RWPE1 (cell line): ENCODE measurements around the gene CNPY2.

Source experiments
- CTCF ChIA-PET: fragments of 350-600 bp; sonication (Branson Sonifier 250); formaldehyde crosslinking; extraction: SDS; loops from one replicate; lab custom pipeline; 2021; lab: Yijun Ruan, JAX
- POLR2A ChIA-PET: fragments of 400-600 bp; formaldehyde crosslinking; extraction: SDS; loops from one replicate; lab custom pipeline; 2020; ENCODE audit warnings: antibody characterized with exemption; ENCODE audit not compliant: low non-redundant PET; lab: Yijun Ruan, JAX
- DNase-seq: peaks from one replicate; pipeline ENCODE4 v3.0.0; 2012; ENCODE audit warnings: low spot score
- H3K27ac ChIP-seq: fragments of 450-650 bp; 2 replicates; pipeline ENCODE4 v1.5.1; 2017
- TF ChIP-seq, protein P1 (sequence below): fragments of 450-650 bp; conservative IDR thresholded peaks from 2 replicates; pipeline ENCODE4 v1.5.1; 2017; ENCODE audit warnings: low read depth, mild to moderate bottlenecking

The CNPY2 gene

DNA sequence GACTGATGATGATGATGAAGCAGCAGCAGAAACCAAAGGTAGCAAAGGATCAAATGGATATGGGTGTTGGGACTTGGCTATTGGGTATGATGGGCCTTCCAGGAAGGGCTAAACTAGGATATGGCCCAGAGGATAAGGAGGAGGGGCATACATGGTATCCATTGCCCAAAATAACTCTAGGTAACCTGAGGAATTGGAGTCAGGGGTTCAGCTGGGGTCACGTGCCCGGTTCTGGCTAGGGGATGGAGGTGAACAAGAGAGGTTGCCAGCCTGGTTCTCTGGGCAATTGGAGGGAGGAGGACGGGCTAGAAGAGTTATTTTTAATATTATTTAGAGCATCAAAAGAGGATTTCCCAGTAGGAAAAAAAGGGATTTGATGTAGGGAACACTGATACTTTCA lies 54.9 kb downstream of the CNPY2 start:
- ChIA-PET POLR2A (interaction anchor here (0.6 kb wide), 1 partner anchor 114 kb away, joined by 7 read pairs; no protein-coding TSS in a partner anchor), CTCF (interaction anchor here (0.7 kb wide), 1 partner anchor 39 kb away, joined by 3 read pairs; the partner anchor contains the start of gene RNF41)
- DNase-seq: no peak
- TF ChIP-seq, protein P1, sequence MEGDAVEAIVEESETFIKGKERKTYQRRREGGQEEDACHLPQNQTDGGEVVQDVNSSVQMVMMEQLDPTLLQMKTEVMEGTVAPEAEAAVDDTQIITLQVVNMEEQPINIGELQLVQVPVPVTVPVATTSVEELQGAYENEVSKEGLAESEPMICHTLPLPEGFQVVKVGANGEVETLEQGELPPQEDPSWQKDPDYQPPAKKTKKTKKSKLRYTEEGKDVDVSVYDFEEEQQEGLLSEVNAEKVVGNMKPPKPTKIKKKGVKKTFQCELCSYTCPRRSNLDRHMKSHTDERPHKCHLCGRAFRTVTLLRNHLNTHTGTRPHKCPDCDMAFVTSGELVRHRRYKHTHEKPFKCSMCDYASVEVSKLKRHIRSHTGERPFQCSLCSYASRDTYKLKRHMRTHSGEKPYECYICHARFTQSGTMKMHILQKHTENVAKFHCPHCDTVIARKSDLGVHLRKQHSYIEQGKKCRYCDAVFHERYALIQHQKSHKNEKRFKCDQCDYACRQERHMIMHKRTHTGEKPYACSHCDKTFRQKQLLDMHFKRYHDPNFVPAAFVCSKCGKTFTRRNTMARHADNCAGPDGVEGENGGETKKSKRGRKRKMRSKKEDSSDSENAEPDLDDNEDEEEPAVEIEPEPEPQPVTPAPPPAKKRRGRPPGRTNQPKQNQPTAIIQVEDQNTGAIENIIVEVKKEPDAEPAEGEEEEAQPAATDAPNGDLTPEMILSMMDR: no peak
- peak overlapping the region; percentile 60 for H3K27ac ChIP-seq

DNA sequence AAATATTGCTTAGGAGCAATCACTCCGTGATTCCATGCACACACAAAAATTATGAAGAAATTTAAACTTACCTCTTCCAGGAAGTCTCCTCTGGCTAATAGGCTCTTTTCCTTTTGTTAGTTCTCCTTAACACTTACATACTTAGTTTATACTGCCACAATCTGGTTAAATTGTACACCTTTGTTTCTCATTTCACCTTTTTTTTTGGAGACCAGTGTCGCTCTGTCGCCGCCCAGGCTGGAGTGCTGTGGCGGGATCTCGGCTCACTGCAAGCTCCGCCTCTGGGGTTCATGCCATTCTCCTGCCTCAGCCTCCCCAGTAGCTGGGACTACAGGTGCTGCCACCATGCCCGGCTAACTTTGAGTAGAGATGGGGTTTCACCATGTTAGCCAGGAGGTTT lies 55.4 kb downstream of the CNPY2 start:
- ChIA-PET CTCF (interaction anchor here (0.7 kb wide), 1 partner anchor 38 kb away, joined by 3 read pairs; the partner anchor contains the start of gene RNF41), POLR2A (interaction anchor here (0.6 kb wide), 1 partner anchor 113 kb away, joined by 7 read pairs; no protein-coding TSS in a partner anchor)
- TF ChIP-seq, protein P1: no peak
- peak overlapping the region; percentile 60 for H3K27ac ChIP-seq
- no peak for DNase-seq
